ENCODE results near the gene STRADB.

DNA sequence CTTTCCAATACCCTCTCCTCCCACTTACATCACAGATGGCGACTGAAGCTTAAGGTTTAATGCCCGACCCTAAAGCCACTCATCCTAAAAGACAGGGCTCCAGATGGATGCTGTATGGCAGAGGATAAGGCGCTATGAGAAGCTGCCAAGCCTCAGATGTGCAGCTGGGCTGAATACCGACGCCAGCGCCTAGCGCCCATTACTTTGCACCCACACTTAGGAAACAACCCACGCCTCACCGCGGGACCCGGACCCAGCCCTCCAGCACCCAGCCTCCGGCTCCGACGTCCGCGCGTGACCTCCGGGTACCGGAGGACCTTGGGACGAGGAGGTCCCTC is 617 bp upstream of the STRADB start:
- no peak for TF ChIP-seq POLR2A (IDR thresholded peaks at IDR 0.05)
- TF ChIP-seq CTCF (IDR thresholded peaks at IDR 0.05): no peak

Measured in gastroesophageal sphincter (tissue), 3 donors.